Mammary epithelial cell (primary cell): ENCODE data around the gene OSBP2.

Experiments used
- EZH2 ChIP-seq: IDR thresholded peaks from 2 replicates; pipeline ENCODE4 v1.6.1; 2012; ENCODE audit warnings: low read length, inconsistent platforms, borderline replicate concordance
- TF ChIP-seq, protein P1 (sequence below), 2 donors: IDR thresholded peaks in 1 of 2; conservative IDR thresholded peaks in 1 of 2; 2 replicates each; pipeline ENCODE4 v1.5.1; 2011 to 2012; ENCODE audit warnings: inconsistent platforms in 2 of 2, low read length in 2 of 2, mild to moderate bottlenecking in 2 of 2, control low read depth in 1 of 2, low read depth in 1 of 2; ENCODE audit not compliant: insufficient read depth in 1 of 2; ENCODE audit errors: extremely low read depth in 1 of 2

DNA sequence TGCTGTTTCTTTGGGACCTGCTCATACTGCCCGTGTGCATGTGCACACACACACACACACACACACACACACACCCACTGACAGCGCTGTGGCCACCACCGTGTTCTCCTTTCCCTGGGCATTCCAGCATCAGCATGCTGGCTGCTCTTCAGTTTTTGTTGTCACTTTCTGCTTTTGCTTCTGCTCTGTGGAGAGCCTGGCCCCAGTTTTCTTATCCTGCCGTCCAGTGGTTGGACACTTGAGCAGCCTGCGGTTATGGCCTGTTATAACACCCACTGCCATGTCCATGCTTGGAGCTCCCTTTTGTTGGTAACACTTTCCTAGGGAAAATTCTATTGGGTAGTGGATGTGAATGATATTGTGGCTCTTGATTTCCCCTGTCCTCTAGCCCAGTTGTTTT is 83.6 kb downstream of the OSBP2 start:
- no peak for TF ChIP-seq EZH2
- TF ChIP-seq, protein P1, sequence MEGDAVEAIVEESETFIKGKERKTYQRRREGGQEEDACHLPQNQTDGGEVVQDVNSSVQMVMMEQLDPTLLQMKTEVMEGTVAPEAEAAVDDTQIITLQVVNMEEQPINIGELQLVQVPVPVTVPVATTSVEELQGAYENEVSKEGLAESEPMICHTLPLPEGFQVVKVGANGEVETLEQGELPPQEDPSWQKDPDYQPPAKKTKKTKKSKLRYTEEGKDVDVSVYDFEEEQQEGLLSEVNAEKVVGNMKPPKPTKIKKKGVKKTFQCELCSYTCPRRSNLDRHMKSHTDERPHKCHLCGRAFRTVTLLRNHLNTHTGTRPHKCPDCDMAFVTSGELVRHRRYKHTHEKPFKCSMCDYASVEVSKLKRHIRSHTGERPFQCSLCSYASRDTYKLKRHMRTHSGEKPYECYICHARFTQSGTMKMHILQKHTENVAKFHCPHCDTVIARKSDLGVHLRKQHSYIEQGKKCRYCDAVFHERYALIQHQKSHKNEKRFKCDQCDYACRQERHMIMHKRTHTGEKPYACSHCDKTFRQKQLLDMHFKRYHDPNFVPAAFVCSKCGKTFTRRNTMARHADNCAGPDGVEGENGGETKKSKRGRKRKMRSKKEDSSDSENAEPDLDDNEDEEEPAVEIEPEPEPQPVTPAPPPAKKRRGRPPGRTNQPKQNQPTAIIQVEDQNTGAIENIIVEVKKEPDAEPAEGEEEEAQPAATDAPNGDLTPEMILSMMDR (conservative IDR thresholded peaks at IDR 0.05 in 1 of 2, IDR thresholded peaks at IDR 0.05 in 1 of 2; ENCODE audit: extremely low read depth in 1 of 2, insufficient read depth in 1 of 2, low read depth in 1 of 2, low read length in 2 of 2), result no peak
